GM20431 (cell line): ENCODE measurements around the gene CRISPLD2.
"Not testable (repeated sequence)": the region's sequence is repeated elsewhere in the genome, so short reads cannot be mapped to it uniquely, and the experiment has no call there.

ENCODE experiments used
- in situ Hi-C: fragments of 300-500 bp; cut with MseI, MboI; formaldehyde crosslinking; loops from one replicate; pipeline ENCODE4 v1.15.0; 2020; ENCODE audit warnings: low sequenced_read_pairs; ENCODE audit not compliant: unreplicated experiment

The CRISPLD2 gene

DNA sequence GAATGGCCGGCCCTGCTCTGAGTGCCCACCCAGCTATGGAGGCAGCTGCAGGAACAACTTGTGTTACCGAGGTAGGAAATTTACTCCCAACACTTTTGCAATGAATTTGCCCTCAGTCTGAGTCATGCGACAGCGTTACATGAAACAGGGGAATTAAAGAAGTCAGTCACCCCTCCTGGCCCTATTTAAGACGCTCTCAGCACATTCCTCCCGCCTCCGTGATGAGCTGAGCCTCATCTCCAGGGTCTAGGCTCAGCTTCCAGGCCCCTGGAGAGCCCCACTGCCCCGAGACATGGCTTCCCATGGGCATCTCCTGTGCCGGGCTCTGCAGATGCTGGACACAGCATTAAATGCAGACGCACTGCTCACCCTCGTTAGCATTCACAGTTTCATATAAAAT is 35.0 kb downstream of the CRISPLD2 start:
- in situ Hi-C loops, result no loop called here

- in situ Hi-C loops, result not testable (repeated sequence)
Observed at GRCh38 chr16:84855435-84856202, 35.8 kb downstream of the CRISPLD2 start.

DNA sequence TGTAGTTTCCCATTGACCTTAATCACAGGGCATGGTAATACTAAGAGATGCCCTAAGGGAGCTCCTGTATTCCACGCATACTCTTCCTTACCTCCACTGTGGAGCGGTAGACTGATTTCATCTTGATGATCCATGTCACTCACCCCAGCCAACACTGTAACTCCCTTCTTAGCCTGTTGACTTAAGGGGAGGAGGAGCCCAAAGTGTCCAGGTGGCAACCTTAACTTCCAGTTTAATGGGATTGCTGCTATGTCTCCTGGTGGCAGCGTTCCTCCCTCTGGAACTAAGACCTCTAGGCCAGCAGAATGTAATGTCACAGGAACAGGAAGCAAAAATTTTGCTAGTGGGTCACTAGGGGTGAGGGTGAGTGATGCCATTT is 36.4 kb downstream of the CRISPLD2 start:
- in situ Hi-C loops, result not testable (repeated sequence)

- in situ Hi-C loops, result not testable (repeated sequence)
Observed at GRCh38 chr16:84856811-84857210, 37.0 kb downstream of the CRISPLD2 start.

DNA sequence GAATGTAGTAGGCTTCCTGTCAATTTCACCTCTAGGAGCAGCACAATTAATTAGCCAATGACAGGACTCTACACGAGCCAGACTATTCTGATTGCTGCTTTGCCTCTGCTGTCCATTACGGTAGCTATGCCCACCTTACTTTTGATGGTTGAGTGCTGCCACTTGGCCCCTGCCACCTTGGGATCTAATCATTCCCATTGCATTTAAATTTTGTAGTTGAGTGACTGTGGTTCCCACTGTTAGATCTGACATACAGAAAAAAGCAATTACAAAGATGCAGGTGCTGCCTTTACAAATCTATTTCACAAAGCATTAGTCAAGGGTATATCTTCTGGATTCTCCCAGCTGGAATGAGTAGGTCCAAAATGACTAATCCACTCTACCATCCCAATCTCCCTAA is 39.9 kb downstream of the CRISPLD2 start:
- in situ Hi-C loops, result no loop called here

GRCh38 chr16:84860383-84860782 is 40.6 kb downstream of the CRISPLD2 start:
- in situ Hi-C loops, result no loop called here

DNA sequence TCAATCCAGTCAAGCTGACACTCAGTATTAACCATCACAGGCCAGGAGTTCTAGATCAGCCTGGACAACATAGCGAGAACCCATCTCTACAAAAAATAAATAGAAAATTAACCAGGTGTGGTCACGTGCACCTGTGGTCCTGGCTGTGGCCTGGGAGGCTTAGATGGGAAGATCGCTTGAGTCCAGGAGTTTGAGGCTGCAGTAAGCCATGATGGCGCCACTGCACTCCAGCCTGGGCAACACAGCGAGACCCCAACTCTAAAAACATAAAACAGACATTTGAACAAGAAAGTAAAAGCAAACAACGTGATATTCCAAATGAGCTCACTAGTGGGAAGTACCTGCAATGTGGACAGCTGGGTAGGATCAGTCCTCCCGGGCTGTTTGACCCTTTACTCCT is 41.9 kb downstream of the CRISPLD2 start:
- in situ Hi-C loops, result no loop called here

- in situ Hi-C loops, result no loop called here
Observed at GRCh38 chr16:84862804-84863480, 43.2 kb downstream of the CRISPLD2 start.

DNA sequence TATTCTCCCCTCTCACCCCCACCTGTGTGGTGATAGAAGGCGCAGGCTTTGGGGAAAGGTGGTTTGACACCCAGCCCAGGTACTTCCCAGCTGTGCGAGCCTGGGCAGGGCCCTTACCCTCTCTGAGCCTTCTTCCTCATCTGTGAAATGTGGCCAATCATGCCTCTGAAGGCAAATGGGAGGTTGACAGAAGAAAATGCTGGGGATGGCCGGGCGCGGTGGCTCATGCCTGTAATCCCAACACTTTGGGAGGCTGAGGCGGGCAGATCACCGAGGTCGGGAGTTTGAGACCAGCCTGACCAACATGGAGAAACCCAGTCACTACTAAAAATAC is 43.7 kb downstream of the CRISPLD2 start:
- in situ Hi-C loops, result no loop called here

DNA sequence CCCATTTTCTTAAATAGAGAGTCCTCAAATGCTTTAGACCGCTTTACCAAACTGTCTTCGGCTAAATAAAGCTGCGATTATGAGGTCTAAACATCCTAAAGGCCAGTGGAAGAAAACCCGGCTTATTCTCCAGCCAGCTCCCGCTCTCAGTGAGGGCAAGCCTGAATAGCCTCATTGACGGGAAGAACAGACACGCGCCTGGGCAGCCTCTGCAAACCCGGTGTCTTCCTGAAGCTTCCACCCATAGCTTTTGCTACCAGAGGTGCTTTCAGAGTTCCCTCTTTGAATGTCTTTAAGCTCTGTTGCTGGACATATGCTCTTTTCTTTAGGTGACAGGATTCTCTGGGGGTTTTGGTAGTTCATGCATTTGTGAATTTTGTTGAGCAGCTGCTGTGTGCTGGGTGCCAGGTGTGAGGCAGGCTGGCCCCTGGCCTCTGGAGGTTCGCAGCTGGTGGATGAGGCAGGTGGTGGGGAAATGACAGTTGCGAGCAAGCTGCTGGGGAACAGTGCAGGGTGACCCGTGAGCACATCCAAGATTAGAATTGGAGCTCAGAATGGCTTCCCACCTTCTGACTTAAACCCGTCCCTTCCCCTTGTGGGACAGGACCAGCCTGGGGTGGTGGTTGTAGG is 44.7 kb downstream of the CRISPLD2 start:
- in situ Hi-C loops, result no loop called here

DNA sequence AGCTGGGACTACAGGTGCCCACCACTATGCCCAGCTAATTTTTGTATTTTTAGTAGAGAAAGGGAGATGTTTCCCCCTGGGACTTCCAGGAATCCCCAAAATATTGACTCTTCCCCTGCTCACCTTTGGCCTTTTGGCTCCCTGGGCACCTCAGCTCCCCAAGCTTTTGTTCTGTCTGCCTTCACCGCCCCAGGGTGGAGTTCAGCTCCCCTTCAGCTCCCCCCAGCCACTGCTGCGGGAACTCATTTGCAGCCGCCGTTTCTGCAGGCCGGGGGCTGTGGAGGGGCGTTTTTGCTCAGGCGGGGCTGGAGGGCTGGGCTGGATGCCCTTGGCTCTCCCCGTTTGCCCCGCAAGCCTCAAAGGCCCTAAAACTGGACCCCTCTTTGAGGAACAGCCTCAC is 47.9 kb downstream of the CRISPLD2 start:
- in situ Hi-C loops, result no loop called here

DNA sequence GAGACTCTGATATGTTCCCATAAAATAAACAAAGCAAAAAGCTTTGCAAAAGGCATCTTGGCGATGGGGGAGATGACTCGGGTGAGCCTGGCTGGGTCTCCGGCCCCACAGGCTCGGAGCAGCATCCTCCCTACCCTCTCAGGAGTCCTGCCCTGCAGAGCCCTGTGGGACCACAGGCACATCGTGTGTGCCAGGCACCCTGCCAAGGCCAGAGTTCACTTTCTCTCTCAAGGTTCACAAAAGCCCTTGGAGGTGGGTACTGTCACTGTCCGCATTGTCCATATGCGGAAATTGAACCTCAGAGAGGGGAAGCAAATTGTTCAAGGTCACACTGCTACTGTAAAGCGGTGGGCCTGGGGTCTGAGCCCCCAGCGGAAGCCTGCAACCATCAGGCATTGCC is 48.5 kb downstream of the CRISPLD2 start:
- in situ Hi-C loops, result no loop called here

DNA sequence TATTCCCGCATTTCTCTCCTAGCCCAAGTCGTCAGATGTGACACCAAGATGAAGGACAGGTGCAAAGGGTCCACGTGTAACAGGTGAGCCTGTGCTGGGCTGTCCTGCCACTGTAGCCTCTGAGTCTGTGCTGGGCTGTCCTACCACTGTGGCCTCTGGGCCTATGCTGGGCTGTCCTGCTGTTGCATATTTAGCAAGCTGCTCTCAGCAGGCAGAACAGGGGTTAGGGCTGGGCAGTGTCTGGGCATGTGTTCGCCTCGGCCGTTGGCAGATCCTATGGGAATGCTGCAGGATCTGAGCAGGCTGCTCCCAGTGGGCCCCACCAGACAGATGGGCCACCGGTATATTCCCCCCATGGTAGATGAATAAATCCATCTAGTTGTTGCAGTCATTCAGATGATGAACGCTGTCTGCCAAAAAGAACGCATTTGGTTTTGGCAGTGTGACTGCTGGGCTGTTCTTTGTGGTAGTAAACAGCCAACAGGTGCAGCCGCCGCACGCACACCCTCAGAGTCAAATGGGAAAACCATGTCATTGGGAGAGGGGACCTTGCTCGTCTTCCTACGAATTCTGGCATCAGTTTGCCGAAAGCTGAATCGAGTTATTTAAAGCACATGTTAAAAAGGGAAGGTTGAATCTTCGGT is 49.2 kb downstream of the CRISPLD2 start:
- in situ Hi-C loops, result no loop called here

GRCh38 chr16:84869473-84869845 is 49.7 kb downstream of the CRISPLD2 start:
- in situ Hi-C loops, result no loop called here

DNA sequence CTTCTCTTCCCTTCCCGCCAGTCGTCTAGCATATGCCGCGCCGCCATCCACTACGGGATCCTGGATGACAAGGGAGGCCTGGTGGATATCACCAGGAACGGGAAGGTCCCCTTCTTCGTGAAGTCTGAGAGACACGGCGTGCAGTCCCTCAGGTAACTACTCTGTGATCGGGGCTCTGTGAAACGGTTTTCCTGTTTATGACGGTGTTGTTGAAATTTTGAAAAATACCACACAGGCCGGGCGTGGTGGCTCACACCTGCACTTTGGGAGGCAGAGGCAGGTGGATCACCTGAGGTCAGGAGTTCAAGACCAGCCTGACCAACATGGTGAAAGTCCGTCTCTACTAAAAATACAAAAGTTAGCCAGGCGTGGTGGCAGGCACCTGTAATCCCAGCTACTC is 53.2 kb downstream of the CRISPLD2 start:
- in situ Hi-C loops, result not testable (repeated sequence)

GRCh38 chr16:84874004-84874435 is 54.2 kb downstream of the CRISPLD2 start:
- in situ Hi-C loops, result no loop called here

DNA sequence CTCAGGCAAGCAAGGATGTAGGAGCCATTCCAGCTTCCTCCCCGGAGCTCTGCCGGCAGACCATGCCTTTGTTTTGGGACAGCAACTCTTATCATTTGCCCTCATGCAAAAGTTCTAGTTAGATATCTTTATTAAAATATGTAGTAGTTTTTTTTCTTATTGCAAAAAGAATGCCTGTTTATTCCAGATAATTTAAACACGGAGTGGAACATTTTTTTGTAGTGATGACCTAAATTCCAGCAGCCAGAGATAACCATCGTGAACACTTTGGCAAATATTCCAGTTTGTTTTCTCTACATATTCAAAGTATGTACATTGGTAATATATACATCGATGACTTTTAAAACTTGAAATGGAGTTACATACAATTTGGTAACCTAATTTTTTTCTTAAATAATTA is 54.8 kb downstream of the CRISPLD2 start:
- in situ Hi-C loops, result no loop called here

- in situ Hi-C loops, result no loop called here
Observed at GRCh38 chr16:84874983-84875382, 55.2 kb downstream of the CRISPLD2 start.

DNA sequence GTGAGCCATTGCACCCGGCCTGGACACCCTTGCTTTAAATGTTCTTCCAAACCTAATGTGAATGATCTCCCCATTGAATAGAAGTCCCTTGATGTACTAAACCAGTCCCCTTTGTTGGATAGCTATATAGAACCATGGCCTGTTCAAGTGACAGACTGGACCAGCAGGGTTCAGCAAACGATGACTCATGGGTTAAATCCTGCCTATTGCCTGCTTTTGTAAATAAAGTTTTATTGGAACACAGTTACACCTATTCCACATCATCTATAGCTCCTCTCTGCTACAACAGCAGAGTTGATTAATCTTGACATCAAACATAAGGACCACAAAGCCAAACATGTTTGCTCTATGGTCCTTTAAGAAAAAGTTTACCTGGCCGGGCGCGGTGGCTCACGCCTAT is 56.1 kb downstream of the CRISPLD2 start:
- in situ Hi-C loops, result no loop called here

DNA sequence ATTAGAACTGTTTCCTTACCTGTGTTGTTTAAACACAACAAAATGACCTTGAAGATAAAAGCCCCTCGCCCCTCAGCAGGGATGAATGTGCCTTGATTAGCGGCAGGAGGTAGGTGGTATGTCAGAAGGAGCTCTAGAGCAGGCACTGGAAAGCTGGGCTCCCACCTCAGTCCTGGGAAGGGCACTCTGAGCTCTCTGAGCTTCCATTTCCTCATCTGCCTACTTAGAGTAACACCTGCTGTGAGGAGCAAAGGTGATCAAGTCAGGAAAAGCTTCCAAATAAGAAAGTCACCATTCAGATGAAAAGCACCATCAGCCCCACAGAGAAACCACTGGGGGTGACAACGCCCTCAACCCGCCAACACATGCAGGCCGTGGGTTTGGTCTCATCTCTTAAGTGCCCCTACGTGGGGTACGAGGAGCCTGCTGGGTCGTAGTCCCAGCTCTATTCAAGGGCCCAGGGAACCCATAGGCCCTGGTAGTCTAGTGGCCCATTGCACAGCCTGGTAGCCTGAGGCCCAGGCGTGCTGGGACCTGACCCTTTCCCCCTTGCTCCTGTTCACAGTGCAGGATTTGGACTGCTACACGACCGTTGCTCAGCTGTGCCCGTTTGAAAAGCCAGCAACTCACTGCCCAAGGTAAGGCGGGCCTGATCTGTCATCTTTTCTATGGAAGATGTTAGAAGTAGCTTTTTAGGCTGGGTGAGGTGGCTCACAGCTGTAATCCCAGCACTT is 57.3 kb downstream of the CRISPLD2 start:
- in situ Hi-C loops, result no loop called here
